Right lung (tissue), 5 donors: ENCODE data around the gene ARMH3. TPM values are rescaled to one million over a fixed set of nuclear protein-coding genes. Genes with fewer than 3 reads are reported as not detected.
"Not testable (repeated sequence)": the region's sequence is repeated elsewhere in the genome, so short reads cannot be mapped to it uniquely, and the experiment has no call there.

Experiments
- DNase-seq, 2 donors: peaks; one replicate each; pipeline ENCODE4 v3.0.0-alpha.2; 2013
- polyA plus RNA-seq, 5 donors: library from polyadenylated mRNA; unstranded; fragments of 120-200 nt; gene quantifications; one replicate each; pipeline versions ENCODE4 v1.2.1 to v1.2.3, GENCODE V29; 2013; ENCODE audit warnings: inconsistent platforms in 1 of 5, low replicate concordance in 1 of 5; ENCODE audit not compliant: insufficient read length in 5 of 5, insufficient read depth in 1 of 5

The ARMH3 gene
- polyA plus RNA-seq, 5 donors, result 20.3 to 23.8 (median 21.8) TPM

DNA sequence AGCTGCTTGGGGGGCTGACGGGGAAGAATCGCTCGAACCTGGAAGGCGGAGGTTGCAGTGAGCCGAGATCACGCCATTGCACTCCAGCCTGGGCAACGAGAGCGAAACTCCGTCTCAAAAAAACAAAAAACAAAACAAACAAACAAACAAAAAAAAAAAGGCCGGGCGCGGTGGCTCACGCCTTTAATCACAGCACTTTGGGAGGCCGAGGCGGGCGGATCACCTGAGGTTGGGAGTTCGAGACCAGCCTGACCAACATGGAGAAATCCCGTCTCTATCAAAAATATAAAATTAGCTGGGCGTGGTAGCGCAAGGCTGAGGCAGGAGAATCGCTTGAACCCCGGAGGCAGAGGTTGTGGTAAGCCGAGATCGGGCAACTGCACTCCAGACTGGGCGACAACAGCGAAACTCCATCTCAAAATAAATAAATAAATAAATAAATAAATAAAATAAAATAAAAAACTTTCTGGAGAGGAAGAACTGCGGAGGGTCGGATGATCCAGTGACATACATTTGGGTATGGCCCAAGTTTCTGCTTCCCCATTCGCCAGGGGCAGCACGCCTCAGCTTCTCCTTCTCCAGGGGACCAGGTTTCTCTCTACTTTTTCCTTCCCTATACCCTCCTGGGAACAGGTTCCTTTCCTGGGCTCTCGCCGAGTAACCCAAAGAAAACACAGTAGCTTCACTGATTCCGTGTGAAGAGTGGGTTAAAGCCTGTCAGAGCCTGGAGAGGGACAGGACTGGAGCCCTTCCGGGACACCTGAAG, 909 bp downstream of the ARMH3 start:
- peak in 1 of 2 donors; percentile 28 for DNase-seq

DNA sequence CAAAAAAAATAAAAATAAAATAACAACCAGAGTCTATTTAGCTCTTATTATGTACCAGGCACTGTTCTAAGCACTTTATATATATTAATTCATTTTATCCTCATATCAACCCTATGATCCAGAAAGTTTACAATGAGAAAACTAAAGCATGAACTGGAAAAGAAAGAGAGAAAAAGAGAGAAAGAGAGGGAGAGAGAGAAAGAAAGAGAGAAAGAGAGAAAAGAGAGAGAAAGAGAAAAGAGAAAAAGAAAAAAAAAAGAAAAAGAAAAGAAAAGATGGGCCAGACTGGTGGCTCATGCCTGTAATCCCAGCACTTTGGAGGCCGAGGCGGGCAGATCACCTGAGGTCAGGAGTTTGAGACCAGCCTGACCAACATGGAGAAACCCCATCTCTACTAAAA, 9.9 kb downstream of the ARMH3 start:
- no peak for DNase-seq

DNA sequence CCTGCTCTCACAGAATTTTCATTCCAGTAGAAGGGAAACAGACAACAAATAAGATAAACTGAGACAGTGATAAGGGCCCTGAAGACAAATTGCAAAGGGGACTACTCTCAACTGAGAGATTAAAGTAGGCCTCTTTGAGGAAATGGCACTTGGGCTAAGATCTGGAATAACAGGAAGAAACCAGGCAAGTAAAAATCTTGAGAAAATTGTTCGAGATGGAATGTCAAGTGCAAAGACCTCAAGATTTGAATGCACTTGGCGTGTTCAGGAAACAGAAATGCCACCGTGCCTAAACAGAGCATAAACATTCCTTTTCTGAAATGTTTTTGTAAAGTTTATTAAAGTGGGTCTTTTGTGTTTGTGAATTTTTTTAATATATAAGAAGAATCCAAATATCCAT, 10.7 kb downstream of the ARMH3 start:
- DNase-seq, result peak; percentile 23 to 24

- no peak for DNase-seq
These were observed 15.5 kb downstream of the ARMH3 start for GRCh38 chr10:102040305-102041050.

GRCh38 chr10:102038410-102038809, 17.6 kb downstream of the ARMH3 start:
- DNase-seq, result no peak

DNA sequence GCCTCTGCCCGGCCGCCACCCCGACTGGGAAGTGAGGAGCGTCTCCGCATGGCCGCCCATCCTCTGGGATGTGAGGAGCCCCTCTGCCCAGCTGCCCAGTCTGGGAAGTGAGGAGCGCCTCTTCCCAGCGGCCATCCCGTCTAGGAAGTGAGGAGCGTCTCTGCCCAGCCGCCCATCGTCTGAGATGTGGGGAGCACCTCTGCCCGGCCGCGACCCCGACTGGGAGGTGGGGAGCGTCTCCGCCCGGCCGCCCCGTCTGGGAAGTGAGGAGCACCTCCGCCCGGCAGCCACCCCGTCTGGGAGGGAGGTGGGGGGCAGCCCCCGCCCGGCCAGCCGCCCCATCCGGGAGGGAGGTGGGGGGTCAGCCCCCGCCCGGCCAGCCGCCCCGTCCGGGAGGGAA, 20.2 kb downstream of the ARMH3 start:
- not testable (repeated sequence) for DNase-seq

DNA sequence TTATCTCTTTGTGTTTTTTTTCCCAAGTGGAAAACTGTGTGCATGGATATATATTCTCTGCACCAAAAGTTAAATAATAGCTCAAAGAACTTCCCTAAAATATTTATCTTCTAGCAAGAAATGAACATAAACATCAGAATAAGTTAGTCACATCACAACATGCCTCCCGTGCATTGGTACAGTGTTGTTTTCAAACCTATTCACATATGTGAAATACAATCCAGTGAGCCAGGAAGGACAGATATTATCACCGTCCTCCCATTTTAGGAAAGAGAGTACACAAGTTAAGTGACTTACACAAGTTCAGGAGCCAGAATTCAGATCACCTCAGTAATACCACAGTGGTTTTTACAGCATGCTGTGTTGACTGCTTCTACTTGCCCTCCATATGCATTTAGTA, 22.2 kb downstream of the ARMH3 start:
- DNase-seq, result no peak

GRCh38 chr10:102027261-102027660, 28.7 kb downstream of the ARMH3 start:
- DNase-seq, result no peak

DNA sequence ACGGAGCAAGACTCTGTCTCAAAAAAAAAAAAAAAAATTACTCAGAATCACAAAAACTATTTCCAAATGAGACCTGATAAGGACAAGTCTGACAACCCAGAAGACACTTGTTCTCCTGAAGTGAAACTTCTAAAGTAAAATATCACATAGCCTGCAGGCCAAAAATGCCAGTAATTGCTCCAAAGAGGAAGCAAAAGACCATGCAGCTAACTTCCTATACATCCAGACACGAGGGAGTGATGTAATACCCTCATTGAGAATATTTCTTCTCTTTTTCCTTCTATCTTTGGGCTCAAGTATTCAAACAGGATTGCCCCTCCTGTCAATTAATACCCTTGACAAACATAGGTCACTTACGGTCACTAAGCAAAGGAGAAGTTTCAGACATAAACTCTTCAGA, 31.2 kb downstream of the ARMH3 start:
- DNase-seq, result no peak

DNA sequence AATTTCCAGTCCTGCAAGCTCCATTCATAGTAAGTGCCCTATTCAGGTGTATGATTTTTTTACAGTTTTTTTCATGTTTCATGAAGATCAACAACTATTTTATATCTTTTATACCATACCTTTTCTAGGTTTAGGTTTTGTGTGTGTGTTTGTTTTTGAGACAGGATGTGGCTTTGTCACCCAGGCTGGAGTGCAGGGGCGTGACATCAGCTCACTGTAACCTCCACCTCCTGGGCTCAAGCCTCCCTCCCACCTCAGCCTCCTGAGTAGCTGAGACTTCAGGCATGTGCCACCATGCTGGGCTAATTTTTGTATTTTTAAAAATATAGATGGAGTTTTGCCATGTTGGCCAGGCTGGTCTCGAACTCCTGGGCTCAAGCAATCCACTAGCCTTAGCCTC, 35.0 kb downstream of the ARMH3 start:
- DNase-seq, result no peak

DNA sequence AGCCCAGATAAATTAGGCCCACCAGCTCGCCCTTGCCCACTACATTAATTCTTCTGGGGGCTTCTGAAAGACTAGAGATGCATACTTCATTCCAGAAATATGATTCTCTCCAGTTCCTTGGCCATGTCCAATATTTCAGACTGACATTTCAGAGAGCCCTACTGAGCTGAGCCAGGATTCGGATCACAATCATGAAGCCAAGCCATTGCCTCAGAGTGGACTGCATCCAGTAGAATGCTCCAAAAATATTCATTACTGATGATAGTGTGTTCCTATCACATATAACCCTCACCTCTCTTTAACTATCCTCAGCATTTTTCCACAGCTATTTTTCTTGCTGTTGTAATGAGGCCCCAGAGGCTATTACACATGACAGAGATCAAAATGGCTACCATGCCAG, 38.7 kb downstream of the ARMH3 start:
- no peak for DNase-seq

GRCh38 chr10:102016416-102016815, 39.6 kb downstream of the ARMH3 start:
- DNase-seq, result no peak

- DNase-seq, result no peak
These were observed 45.0 kb downstream of the ARMH3 start for GRCh38 chr10:102010961-102011360.

DNA sequence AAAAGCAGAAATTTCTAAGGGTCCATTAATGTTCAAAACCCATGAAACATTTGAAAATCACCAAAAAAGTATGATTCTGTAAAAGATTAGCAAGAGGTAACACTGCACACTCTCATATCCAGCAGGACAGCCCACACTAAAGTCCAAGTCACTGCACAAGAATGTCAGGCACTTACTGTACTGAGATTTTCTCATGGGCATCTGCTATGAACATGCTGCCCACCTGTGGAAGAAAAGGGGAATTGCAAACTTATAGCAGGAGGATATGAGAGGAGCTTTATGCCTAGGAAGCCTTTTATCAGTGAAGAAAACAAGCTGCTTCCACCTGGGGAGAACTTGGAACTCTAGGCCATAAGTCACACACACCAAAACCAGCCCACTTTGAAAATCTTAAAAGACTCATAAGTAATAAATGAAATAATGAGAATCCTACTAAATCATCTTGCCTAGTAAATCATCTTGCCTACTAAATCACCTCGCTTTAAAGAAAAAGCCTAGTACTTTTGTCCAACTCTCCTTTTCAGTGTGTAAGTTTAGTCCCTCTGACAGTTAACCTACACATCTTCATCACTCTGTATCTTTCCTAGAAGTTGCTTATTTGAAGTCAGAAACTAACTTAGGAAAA, 46.1 kb downstream of the ARMH3 start:
- DNase-seq, result peak; percentile 48 to 55

GRCh38 chr10:102007796-102008195, 48.2 kb downstream of the ARMH3 start:
- no peak for DNase-seq

DNA sequence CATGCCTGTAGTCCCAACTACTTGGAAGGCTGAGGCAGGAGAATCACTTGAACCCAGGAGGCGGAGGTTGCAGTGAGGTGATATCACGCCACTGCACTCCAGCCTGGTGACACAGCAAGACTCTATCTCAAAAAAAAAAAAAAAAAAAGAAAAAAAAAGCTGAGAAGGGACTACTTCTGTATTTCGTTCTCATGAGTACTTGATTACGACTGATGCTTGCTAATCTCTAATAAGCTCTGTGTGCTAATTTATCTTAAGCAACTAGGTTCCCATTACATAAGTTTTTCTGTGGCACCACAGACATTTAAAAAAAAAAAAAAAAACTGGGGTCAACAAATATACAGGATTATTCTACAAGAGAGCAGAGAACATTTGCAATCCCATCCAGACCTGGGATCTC, 48.9 kb downstream of the ARMH3 start:
- DNase-seq, result not testable (repeated sequence)

DNA sequence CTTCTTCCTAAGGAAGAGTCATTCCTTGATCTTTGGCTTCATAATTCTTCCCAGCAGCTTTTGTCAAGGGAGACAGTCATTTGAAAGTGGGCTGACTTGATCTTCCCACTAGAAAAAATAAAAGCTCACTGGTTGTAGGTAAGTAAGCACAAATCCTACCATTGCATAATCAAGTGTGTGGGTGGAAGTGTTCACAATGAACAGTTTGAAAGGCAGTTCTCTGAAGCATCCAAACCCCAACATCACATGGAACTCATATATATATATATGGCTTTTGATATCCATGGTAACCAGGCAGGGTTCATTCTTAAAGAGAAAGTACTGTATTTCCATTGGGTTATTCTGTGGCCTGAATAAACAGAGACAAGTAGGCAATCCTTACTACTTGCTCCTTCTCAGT, 51.6 kb downstream of the ARMH3 start:
- no peak for DNase-seq

- DNase-seq, result peak in 1 of 2 donors; percentile 13
These were observed 52.4 kb downstream of the ARMH3 start for GRCh38 chr10:102003541-102003940.

GRCh38 chr10:102001435-102002068, 54.4 kb downstream of the ARMH3 start:
- no peak for DNase-seq

DNA sequence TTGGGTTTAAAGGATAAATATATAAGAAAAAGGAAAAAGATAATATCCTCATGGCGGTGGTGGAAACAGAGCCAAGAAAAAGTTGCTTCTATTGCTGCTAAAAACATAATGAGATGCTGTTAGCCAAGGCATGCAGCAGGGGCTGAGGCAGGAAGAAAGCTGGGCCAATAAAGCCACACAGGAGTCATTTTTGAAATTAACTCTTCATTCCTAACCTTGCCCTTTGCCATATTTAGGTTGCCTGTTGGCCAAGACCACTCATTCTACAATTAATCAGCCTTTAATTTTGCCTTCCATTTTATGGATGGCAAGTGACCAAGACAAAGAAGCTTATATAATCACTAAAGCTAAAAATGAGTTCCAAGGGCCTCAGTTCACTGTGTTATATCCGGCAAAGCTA, 58.2 kb downstream of the ARMH3 start:
- no peak for DNase-seq

GRCh38 chr10:101995451-101996063, 60.4 kb downstream of the ARMH3 start:
- no peak for DNase-seq

DNA sequence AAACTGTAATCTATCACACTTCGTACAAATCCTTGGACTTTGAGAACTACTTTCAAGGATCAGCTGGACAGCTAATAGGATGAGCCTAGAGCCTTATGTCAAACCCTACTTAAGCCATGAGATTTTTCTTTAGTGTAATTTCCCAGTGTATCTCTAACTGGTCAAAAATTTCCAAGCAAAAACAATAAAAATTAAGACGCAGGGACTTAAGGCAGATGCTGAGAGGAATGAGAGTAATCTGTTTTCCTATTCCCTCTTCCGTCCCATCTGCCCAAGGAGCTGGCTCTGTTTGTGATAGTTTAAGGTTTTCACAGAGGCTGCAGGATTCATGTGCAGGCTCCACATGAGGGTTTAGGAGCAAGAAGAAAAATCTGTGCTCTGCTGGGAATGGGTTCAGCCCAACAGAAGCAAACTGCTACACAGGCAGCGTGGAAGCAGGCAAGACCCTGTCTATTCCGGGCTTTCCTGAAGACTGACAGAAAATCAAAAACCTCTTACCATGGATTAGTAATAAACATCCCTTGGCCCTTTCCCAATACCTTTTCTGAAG, 62.2 kb downstream of the ARMH3 start:
- DNase-seq, result no peak
